ENCODE data around the gene CHGA. TPM values are rescaled to one million over a fixed set of nuclear protein-coding genes. Genes with fewer than 3 reads are reported as not detected.

CHGA gene
- total RNA-seq, 3 donors from 2014 or later, result 0.18 TPM; not detected in 2

GRCh38 chr14:92895352-92895878, 27.5 kb upstream of the CHGA start:
- Mint-ChIP-seq H3K4me1 (ENCODE audit: low read depth) (peaks cover 21% of the 10 kb centered on the region), H3K4me3 (no peak overlapping the region), H3K27me3 (ENCODE audit: low read depth) (peaks cover 12% of the 10 kb centered on the region), H3K36me3 (ENCODE audit: insufficient read depth) (no peaks in the 10 kb centered on the region), H3K9me3 (peaks cover 22% of the 10 kb centered on the region)
- DNase-seq (no peak), ATAC-seq (no peak)

GRCh38 chr14:92897922-92898565, 24.9 kb upstream of the CHGA start:
- H3K27me3 Mint-ChIP-seq (ENCODE audit: low read depth), result peaks cover 12% of the 10 kb centered on the region
- no peaks in the 10 kb centered on the region for H3K36me3 Mint-ChIP-seq (ENCODE audit: insufficient read depth)
- peaks cover 21% of the 10 kb centered on the region for H3K4me1 Mint-ChIP-seq (ENCODE audit: low read depth)
- H3K9me3 Mint-ChIP-seq, result peaks cover 16% of the 10 kb centered on the region
- ATAC-seq (peak; percentile 92 to 95), DNase-seq (no peak)
- H3K4me3 Mint-ChIP-seq, result peak overlapping the region; percentile 61

GRCh38 chr14:92898566-92899131, 24.3 kb upstream of the CHGA start:
- Mint-ChIP-seq H3K36me3 (ENCODE audit: insufficient read depth) (no peaks in the 10 kb centered on the region), H3K9me3 (peaks cover 10% of the 10 kb centered on the region), H3K27me3 (ENCODE audit: low read depth) (peaks cover 15% of the 10 kb centered on the region), H3K4me1 (ENCODE audit: low read depth) (peaks cover 27% of the 10 kb centered on the region), H3K4me3 (peak overlapping the region; percentile 61)
- ATAC-seq (peak in 1 of 2 donors; percentile 6), DNase-seq (no peak)

- Mint-ChIP-seq H3K4me1 (ENCODE audit: low read depth) (peaks cover 33% of the 10 kb centered on the region), H3K27me3 (ENCODE audit: low read depth) (peaks cover 13% of the 10 kb centered on the region), H3K9me3 (no peaks in the 10 kb centered on the region), H3K4me3 (no peak overlapping the region), H3K36me3 (ENCODE audit: insufficient read depth) (no peaks in the 10 kb centered on the region)
- DNase-seq (no peak), ATAC-seq (no peak)
Observed at GRCh38 chr14:92900660-92901059, 22.3 kb upstream of the CHGA start.

GRCh38 chr14:92902191-92902590, 20.8 kb upstream of the CHGA start:
- no peaks in the 10 kb centered on the region for H3K36me3 Mint-ChIP-seq (ENCODE audit: insufficient read depth)
- peaks cover 8% of the 10 kb centered on the region for H3K27me3 Mint-ChIP-seq (ENCODE audit: low read depth)
- no peak overlapping the region for H3K4me3 Mint-ChIP-seq
- DNase-seq, result no peak
- no peak for ATAC-seq
- H3K4me1 Mint-ChIP-seq (ENCODE audit: low read depth), result peaks cover 33% of the 10 kb centered on the region
- no peaks in the 10 kb centered on the region for H3K9me3 Mint-ChIP-seq

GRCh38 chr14:92902726-92903125, 20.2 kb upstream of the CHGA start:
- no peak for DNase-seq
- no peaks in the 10 kb centered on the region for H3K9me3 Mint-ChIP-seq
- peaks cover 6% of the 10 kb centered on the region for H3K27me3 Mint-ChIP-seq (ENCODE audit: low read depth)
- H3K4me3 Mint-ChIP-seq, result no peak overlapping the region
- H3K4me1 Mint-ChIP-seq (ENCODE audit: low read depth), result peaks cover 32% of the 10 kb centered on the region
- no peaks in the 10 kb centered on the region for H3K36me3 Mint-ChIP-seq (ENCODE audit: insufficient read depth)
- ATAC-seq, result no peak

GRCh38 chr14:92903359-92903758, 19.6 kb upstream of the CHGA start:
- Mint-ChIP-seq H3K36me3 (ENCODE audit: insufficient read depth) (no peaks in the 10 kb centered on the region), H3K4me3 (no peak overlapping the region), H3K27me3 (ENCODE audit: low read depth) (peaks cover 4% of the 10 kb centered on the region), H3K9me3 (no peaks in the 10 kb centered on the region), H3K4me1 (ENCODE audit: low read depth) (peaks cover 25% of the 10 kb centered on the region)
- ATAC-seq, result peak; percentile 65 to 68
- peak; percentile 21 for DNase-seq

GRCh38 chr14:92905667-92906066, 17.3 kb upstream of the CHGA start:
- ATAC-seq (no peak), DNase-seq (no peak)
- no peaks in the 10 kb centered on the region for H3K36me3 Mint-ChIP-seq (ENCODE audit: insufficient read depth)
- H3K4me3 Mint-ChIP-seq, result no peak overlapping the region
- peaks cover 20% of the 10 kb centered on the region for H3K4me1 Mint-ChIP-seq (ENCODE audit: low read depth)
- H3K9me3 Mint-ChIP-seq, result no peaks in the 10 kb centered on the region
- peaks cover 11% of the 10 kb centered on the region for H3K27me3 Mint-ChIP-seq (ENCODE audit: low read depth)

GRCh38 chr14:92906420-92906819, 16.5 kb upstream of the CHGA start:
- Mint-ChIP-seq H3K4me3 (no peak overlapping the region), H3K27me3 (ENCODE audit: low read depth) (peaks cover 11% of the 10 kb centered on the region), H3K9me3 (no peaks in the 10 kb centered on the region), H3K4me1 (ENCODE audit: low read depth) (peaks cover 20% of the 10 kb centered on the region), H3K36me3 (ENCODE audit: insufficient read depth) (no peaks in the 10 kb centered on the region)
- DNase-seq (no peak), ATAC-seq (no peak)

GRCh38 chr14:92906823-92907222, 16.1 kb upstream of the CHGA start:
- H3K27me3 Mint-ChIP-seq (ENCODE audit: low read depth), result peaks cover 11% of the 10 kb centered on the region
- peaks cover 20% of the 10 kb centered on the region for H3K4me1 Mint-ChIP-seq (ENCODE audit: low read depth)
- H3K9me3 Mint-ChIP-seq, result no peaks in the 10 kb centered on the region
- ATAC-seq (no peak), DNase-seq (no peak)
- no peak overlapping the region for H3K4me3 Mint-ChIP-seq
- no peaks in the 10 kb centered on the region for H3K36me3 Mint-ChIP-seq (ENCODE audit: insufficient read depth)

- Mint-ChIP-seq H3K4me1 (ENCODE audit: low read depth) (peaks cover 18% of the 10 kb centered on the region), H3K36me3 (ENCODE audit: insufficient read depth) (no peaks in the 10 kb centered on the region), H3K9me3 (no peaks in the 10 kb centered on the region), H3K27me3 (ENCODE audit: low read depth) (peaks cover 11% of the 10 kb centered on the region), H3K4me3 (no peak overlapping the region)
- no peak for DNase-seq
- no peak for ATAC-seq
Observed at GRCh38 chr14:92907316-92907911, 15.5 kb upstream of the CHGA start.

- Mint-ChIP-seq H3K36me3 (ENCODE audit: insufficient read depth) (no peaks in the 10 kb centered on the region), H3K27me3 (ENCODE audit: low read depth) (peaks cover 20% of the 10 kb centered on the region), H3K4me1 (ENCODE audit: low read depth) (no peaks in the 10 kb centered on the region), H3K4me3 (no peak overlapping the region), H3K9me3 (no peaks in the 10 kb centered on the region)
- ATAC-seq, result no peak
- DNase-seq, result no peak
Observed at GRCh38 chr14:92914087-92914656, 8.8 kb upstream of the CHGA start.

GRCh38 chr14:92916201-92916600, 6.7 kb upstream of the CHGA start:
- H3K36me3 Mint-ChIP-seq (ENCODE audit: insufficient read depth), result no peaks in the 10 kb centered on the region
- H3K27me3 Mint-ChIP-seq (ENCODE audit: low read depth), result peaks cover 24% of the 10 kb centered on the region
- no peak overlapping the region for H3K4me3 Mint-ChIP-seq
- DNase-seq (no peak), ATAC-seq (no peak)
- H3K4me1 Mint-ChIP-seq (ENCODE audit: low read depth), result no peaks in the 10 kb centered on the region
- no peaks in the 10 kb centered on the region for H3K9me3 Mint-ChIP-seq

- DNase-seq (no peak), ATAC-seq (no peak)
- Mint-ChIP-seq H3K36me3 (ENCODE audit: insufficient read depth) (no peaks in the 10 kb centered on the region), H3K9me3 (no peaks in the 10 kb centered on the region), H3K4me3 (no peak overlapping the region), H3K4me1 (ENCODE audit: low read depth) (no peaks in the 10 kb centered on the region), H3K27me3 (ENCODE audit: low read depth) (peaks cover 32% of the 10 kb centered on the region)
Observed at GRCh38 chr14:92917041-92917940, 5.7 kb upstream of the CHGA start.
